ENCODE data around the gene TMEM8B.

GRCh38 chr9:35872505-35872904 lies 43.5 kb downstream of the TMEM8B start:
- TF ChIP-seq, protein P1, sequence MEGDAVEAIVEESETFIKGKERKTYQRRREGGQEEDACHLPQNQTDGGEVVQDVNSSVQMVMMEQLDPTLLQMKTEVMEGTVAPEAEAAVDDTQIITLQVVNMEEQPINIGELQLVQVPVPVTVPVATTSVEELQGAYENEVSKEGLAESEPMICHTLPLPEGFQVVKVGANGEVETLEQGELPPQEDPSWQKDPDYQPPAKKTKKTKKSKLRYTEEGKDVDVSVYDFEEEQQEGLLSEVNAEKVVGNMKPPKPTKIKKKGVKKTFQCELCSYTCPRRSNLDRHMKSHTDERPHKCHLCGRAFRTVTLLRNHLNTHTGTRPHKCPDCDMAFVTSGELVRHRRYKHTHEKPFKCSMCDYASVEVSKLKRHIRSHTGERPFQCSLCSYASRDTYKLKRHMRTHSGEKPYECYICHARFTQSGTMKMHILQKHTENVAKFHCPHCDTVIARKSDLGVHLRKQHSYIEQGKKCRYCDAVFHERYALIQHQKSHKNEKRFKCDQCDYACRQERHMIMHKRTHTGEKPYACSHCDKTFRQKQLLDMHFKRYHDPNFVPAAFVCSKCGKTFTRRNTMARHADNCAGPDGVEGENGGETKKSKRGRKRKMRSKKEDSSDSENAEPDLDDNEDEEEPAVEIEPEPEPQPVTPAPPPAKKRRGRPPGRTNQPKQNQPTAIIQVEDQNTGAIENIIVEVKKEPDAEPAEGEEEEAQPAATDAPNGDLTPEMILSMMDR (IDR thresholded peaks at IDR 0.05) = no peak
- TF ChIP-seq POLR2AphosphoS5 (IDR thresholded peaks at IDR 0.05) = no peak
- TF ChIP-seq POLR2A (IDR thresholded peaks at IDR 0.05) = no peak
- TF ChIP-seq EP300 (IDR thresholded peaks at IDR 0.05; ENCODE audit: low read depth) = no peak

Data from transverse colon (tissue), 4 donors.